D721Med (cell line): Measurements from ENCODE around the gene SULT1C4.

ENCODE experiments used
- DNase-seq: peaks from one replicate; pipeline ENCODE4 v3.0.0; 2011; ENCODE audit warnings: low spot score; ENCODE audit not compliant: insufficient read length
- FAIRE-seq: peaks from 2 replicates; lab custom pipeline; 2011; peaks lifted over from hg19 to GRCh38; lab: Jason Lieb, UNC
- TF ChIP-seq, protein P1 (sequence below): IDR thresholded peaks from 2 replicates; pipeline ENCODE4 v1.5.1; 2012; ENCODE audit warnings: mild to moderate bottlenecking, control low read depth; ENCODE audit not compliant: insufficient read depth; ENCODE audit errors: missing control alignments

The SULT1C4 gene

DNA sequence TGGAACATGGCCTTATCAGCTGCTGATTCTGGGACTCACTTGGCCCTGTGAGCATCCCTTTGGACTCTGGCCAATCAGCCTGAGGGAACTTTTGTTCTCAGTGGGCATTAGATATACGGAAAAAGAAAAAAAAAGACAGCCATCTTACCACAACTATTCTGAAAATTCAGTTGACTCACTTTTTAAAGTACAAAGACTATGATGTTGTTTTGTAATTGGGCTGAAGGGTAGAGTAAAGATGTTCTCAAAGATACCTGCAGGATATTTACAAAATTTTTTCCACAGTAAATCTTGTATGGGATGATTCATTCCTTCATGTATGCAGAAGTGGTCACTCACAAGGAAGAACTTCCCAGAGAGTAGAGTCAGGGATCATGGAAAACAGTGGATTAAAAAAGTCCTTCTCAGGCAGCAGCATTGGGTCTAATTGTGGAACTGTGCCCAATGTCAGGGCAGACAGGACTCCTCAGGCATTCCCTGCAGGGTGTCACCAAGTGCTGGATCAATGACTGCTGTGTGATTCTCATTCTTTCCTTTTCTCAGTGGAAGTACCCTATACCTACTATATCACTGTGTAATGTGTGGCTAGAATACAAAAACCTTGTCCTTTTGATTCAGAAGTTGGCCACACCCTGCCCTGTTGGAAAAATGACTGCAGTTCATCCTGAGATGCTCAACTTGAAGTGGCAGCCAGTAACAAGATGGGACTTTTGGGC, 35.4 kb downstream of the SULT1C4 start:
- DNase-seq (no peak), FAIRE-seq (no peak)
- TF ChIP-seq, protein P1, sequence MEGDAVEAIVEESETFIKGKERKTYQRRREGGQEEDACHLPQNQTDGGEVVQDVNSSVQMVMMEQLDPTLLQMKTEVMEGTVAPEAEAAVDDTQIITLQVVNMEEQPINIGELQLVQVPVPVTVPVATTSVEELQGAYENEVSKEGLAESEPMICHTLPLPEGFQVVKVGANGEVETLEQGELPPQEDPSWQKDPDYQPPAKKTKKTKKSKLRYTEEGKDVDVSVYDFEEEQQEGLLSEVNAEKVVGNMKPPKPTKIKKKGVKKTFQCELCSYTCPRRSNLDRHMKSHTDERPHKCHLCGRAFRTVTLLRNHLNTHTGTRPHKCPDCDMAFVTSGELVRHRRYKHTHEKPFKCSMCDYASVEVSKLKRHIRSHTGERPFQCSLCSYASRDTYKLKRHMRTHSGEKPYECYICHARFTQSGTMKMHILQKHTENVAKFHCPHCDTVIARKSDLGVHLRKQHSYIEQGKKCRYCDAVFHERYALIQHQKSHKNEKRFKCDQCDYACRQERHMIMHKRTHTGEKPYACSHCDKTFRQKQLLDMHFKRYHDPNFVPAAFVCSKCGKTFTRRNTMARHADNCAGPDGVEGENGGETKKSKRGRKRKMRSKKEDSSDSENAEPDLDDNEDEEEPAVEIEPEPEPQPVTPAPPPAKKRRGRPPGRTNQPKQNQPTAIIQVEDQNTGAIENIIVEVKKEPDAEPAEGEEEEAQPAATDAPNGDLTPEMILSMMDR = no peak

GRCh38 chr2:108413711-108414095, 35.9 kb downstream of the SULT1C4 start:
- TF ChIP-seq, protein P1 = no peak
- no peak for FAIRE-seq
- no peak for DNase-seq

- DNase-seq = no peak
- FAIRE-seq = no peak
- TF ChIP-seq, protein P1 = no peak
These were observed 36.6 kb downstream of the SULT1C4 start for GRCh38 chr2:108414256-108414876.

DNA sequence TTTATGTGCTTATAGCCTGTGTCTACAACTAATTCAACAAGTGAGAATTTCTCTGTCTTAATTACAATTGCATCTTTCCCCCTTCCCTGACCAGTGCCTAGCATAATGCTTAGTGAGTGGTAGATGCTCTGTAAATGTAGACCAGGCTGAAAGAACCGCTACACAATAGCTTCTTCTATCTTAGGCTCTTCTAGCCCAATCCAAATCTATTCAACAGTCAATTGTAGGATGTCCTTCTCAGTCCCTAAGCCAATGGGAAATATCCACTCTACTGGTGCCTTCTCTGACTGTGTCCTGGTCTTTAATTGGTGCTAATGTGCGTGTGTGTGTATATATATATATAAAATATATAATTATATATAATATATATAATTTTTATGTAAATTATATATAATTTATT, 37.2 kb downstream of the SULT1C4 start:
- FAIRE-seq (no peak), DNase-seq (no peak)
- TF ChIP-seq, protein P1 = no peak

- TF ChIP-seq, protein P1 = peak; percentile 35
- DNase-seq (no peak), FAIRE-seq (no peak)
These were observed 39.5 kb downstream of the SULT1C4 start for GRCh38 chr2:108417254-108417653.

DNA sequence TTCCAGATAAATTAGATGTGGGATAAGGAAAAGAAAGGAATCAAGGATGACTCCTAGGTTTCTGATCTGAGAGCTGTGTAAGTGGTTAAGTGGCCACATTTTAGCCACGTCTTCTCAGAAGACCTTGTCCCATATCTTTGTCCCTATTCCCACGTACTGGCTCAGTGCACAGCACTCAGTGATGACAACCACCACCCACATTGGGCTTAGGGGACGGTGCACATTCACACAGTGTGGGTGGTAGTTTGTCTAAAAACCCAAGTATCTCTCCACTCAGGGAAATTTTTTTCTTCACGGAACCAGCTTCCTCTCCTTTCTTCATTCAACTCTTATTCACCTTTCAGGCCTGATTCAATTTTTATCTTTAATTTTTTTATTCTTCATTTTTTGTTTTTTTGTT, 40.7 kb downstream of the SULT1C4 start:
- no peak for DNase-seq
- TF ChIP-seq, protein P1 = no peak
- no peak for FAIRE-seq

GRCh38 chr2:108423067-108423466, 45.3 kb downstream of the SULT1C4 start:
- TF ChIP-seq, protein P1 = no peak

More at GRCh38 chr2:108423067-108423466, 45.3 kb downstream of the SULT1C4 start:
- DNase-seq (no peak), FAIRE-seq (no peak)
